Stimulated activated CD8-positive, alpha-beta memory T cell treated with anti-CD3 and anti-CD28 coated beads, Interleukin-12 subunit alpha, Interleukin-12 subunit beta, amount 100 ng/mL, for 24 hours (primary cell): Measurements from ENCODE around the gene LSM14B.

Experiments
- DNase-seq: peaks from one replicate; pipeline ENCODE4 v3.0.0-alpha.2; 2020; ENCODE audit errors: extremely low read depth

Gene LSM14B

GRCh38 chr20:62132421-62132820 is 10.1 kb downstream of the LSM14B start:
- no peak for DNase-seq

DNA sequence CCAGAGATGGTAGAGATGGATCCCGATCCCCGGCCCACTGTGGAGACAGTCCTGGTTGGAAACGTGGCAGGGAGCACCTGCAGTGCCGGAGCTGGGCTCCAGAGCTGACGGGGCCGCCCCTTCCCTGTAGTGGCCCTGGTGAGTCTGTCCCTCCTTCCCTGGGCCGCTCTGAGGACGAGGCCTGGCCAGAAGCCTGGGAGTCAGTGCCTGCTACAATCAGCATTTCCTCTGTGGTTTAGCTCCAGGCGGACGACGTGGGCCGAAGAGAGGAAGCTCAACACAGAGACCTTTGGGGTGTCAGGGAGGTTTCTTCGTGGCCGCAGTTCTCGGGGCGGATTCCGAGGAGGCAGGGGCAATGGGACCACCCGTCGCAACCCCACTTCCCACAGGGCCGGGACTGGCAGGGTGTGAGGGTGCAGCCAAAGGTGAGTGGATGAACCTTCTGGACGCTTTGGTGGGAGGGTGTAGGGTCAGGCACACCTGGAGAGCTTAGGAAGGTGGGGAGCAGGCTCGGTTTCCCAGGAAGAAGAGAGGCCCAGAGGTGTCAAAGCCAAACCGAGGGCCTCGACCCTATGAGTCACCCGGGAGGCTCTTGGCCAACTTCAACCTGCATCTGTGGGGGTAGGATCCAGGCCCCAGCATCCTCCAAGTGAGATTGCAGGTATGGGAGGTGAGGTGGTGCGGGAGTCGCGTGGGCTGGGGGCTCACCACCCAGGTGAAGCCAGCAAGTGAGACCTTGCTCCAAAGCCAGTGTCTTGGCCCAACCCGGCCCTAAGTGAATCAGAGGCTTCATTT is 11.0 kb downstream of the LSM14B start:
- DNase-seq: no peak

DNA sequence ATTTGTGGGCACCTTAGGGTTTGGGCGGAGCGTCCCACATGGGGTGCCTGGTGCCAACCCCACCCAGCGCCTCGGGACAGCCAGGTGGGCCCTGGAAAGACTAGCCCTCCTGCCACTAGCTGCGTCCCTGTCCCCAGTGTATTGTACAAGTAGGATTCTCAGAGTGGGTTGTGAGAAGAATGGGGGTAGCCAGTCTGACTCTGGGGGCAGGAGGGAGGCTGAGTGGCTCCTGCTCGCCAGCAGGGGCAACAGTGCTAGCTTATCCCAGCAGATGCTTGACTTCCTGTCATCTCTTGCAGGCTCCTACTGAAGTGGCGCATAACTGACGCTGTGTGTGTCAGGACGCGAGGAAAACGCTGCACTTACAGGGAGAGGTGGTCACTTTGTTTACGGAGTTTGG is 11.6 kb downstream of the LSM14B start:
- no peak for DNase-seq

GRCh38 chr20:62134735-62135231 is 12.5 kb downstream of the LSM14B start:
- no peak for DNase-seq

DNA sequence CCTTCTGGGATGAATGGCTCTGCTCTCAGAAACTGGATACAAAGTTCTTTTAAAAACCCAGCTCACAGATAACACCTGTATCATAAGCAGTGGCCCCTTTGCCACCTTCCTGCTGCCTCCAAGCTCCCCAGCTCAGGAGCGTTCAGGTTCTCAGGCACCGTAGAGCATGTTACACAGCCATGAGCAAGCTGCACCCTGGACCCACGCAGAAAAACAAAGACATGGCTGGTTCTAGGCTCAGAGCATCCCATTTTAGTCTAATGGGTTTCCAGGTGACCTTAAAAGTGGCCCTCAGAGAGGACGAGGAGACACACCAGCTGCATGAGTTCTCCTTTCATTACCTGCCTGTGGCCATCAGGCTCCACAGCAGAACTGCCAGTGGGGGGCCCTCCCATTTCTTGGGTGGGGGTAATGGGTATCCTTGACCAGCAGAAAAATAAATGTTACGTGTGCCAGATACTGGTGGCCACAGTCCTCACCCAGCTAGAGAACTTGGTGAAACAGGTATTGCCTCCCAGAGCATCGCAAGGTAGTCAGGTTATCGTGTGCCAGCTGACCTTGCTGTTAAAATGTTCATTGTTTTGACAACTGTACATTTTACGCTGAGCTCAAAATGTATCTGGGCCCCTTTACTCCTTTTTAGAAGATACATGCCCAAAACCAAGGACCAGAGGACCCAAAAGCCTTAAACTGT is 13.4 kb downstream of the LSM14B start:
- DNase-seq: no peak

GRCh38 chr20:62136283-62137091 is 14.2 kb downstream of the LSM14B start:
- no peak for DNase-seq

GRCh38 chr20:62137092-62137384 is 14.8 kb downstream of the LSM14B start:
- no peak for DNase-seq

- no peak for DNase-seq
These were observed 15.4 kb downstream of the LSM14B start for GRCh38 chr20:62137478-62138203.

DNA sequence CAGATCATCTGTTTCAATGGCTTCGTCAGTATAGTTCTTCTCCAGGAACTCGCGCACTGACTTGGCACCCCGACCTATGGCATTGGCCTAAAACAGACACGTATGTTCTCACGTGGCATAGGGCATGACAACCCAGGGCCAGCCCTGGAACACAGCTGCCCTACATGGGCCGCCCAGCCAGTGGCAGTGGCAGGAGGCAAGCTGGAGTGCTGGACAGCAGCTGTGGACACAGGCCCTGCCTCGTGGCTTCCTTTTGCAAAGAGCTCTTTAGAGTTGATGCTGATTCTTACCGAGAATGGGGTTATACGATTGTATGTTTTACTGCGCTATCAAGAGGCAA is 15.9 kb downstream of the LSM14B start:
- DNase-seq: no peak

GRCh38 chr20:62138912-62139311 is 16.6 kb downstream of the LSM14B start:
- no peak for DNase-seq

DNA sequence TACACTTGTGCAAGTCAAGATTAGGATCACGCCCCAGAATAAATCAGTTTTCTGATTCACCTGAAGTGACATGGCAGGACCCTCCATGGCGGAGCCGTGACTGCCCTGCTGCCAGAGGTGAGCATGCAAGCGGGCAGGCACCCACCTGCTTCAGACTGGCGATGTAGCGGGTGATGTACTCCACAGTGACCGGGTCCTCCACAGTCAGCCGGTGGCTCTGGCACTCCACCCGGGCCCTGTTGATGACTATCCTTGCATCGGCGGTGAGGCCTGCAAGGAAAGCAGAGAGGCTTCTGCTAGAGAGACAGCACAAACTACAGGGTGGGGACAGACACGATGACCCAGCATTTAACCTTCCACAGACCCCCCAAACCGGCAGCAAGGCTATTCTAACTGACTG is 17.4 kb downstream of the LSM14B start:
- no peak for DNase-seq

- DNase-seq: no peak
These were observed 18.7 kb downstream of the LSM14B start for GRCh38 chr20:62141043-62141396.

DNA sequence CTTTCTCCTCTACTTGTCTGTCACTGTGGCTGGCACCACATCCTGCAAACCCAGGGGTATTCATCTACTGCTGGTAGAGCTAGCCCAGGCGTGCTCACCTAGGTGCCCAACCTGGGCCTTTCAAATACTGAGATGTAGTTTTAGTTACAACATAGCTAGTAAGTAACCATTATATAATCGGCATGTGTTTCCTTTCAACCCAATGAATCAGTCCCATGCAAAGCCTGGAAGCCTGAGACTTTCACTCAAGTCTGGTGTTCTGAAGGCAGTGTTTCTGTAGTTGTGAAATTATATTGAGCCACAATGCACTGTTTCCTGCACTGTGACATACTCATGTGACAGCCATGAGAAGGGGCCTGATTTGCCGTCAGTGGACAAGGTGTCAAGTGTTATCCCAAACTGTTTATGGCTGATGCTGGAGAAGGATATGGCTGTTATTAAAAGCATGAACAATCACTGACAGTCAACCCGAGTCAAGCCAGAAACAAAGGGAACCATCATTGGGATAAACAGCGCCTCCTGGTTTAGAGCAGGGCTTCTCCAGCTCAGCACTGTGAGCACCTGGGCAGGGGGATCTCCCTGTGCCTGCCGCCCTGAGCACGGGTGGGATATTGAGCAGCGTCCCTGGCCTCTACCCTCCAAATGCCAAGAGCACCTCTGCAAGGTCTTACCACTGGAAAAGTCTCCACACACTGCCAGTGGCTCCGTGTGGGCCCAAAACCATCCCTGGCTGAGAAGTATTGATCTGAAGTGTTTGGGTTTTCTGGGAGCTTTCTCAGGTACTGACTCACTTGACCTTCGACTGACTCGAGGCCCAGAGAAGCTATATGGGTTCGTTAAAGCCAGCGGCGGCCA is 19.3 kb downstream of the LSM14B start:
- DNase-seq: no peak

DNA sequence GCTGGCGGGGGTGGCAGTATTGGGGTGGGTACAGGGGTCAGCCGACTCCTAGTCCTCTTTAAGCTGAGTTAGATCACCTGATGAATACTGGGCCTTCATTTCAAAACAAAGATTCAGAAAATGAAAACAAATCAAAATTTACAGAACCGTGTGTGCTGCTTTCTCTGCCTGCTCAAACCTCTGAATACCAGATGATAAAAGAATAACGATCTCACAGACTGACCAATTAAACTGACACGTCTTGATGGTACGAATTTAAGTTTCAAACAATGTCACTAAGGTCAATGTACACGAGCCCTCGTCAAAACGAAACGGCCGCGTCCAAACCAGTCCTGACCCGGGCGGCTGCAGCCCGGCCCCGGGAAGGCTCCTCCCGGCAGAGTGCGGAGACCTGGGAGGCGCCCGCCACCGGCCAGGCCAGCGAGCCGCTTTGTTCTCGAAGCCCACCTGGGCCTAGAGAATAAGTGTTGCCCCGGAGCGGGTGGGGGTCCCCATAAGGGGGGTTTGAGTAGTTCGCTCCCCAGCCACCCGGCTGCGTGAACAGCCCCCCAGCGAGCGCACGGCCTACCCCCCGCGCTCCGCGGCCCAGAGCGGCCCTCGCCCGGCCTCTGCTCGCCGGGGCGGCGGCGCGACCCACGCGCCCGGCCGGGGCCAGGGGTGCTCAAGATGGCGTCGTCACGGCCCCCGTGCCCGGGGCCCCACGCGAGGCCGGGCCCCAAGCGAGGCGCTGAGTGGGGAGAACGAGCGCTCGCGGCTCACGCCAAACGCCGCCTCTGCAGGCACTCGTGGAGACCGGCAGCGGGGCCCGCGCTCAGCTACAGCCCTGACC is 20.2 kb downstream of the LSM14B start:
- no peak for DNase-seq

- peak; percentile 73 for DNase-seq
These were observed 21.0 kb downstream of the LSM14B start, which contains the start of the genes PSMA7 and SS18L1 for GRCh38 chr20:62143081-62143956. Gene PSMA7 (minus strand): TSS chr20:62143394. CDS start chr20:62143303, 91 bp downstream. Gene SS18L1 (plus strand): TSS chr20:62143769. CDS start chr20:62143821, 52 bp downstream.

DNA sequence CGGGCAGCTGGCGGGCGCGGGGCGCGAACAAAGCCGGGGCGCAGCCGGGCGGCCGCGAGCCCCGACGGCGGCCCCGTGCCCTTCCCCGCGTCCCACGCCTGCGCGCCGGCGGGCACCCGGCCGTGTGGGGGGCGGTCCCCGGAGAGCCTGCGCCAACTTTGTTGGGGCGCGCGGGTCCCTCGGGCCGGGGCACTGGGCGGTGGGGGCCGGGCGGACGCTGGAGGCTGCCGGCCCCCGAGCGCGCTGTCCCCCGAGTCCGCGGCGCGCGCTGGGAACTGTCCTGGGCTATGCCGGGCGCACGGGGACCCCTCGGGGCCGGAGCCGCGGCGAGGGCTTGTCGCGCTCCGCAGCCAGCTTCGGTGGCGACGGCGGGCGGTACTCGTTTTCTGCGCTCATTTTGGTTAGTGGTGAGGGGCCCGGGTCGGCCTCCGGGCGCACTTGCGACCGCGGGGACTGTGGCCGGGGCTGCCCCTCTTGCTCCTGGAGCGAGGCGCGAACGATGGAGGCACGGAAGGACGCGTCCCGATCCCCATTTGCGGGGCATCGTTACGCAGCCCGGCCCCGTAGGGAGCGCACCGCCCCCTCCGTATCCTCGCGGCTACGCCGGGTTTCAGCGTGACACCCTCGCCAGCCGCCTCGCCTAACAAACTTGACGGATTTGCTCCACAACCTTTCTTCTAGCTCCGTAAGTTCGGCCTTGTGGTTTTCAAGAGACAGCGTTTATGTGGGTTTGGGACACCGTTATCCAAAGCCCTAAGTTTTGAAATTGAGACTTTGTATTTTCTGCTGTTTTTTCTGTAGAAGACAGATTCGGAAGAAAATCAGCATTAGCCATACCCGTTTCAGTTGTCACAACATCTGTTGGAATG is 21.9 kb downstream of the LSM14B start:
- DNase-seq: peak; percentile 33

DNA sequence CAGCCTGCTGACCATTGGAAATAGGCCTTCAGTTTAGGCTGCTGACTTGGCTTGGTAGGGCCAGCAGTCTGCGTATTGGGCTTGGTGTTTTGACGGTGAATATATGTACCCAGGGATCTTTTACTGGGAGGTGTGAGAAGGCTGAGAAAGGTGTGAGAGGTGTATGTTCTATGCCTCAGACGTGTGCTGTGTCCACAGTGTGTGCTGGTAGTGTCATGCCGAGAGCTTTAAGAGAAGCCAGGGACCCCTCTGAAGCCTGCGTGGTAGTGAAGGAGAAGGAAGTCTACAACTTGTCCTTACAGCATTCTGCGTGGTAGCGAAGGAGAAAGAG is 23.4 kb downstream of the LSM14B start:
- no peak for DNase-seq
